Measurements from ENCODE around the gene SNX30.

SNX30 gene

GRCh38 chr9:112861638-112862555 lies 111.3 kb downstream of the SNX30 start:
- no peak for DNase-seq

- no peak for DNase-seq
Observed at GRCh38 chr9:112863214-112863613, 112.7 kb downstream of the SNX30 start.

GRCh38 chr9:112863746-112864145 lies 113.2 kb downstream of the SNX30 start:
- no peak for DNase-seq

GRCh38 chr9:112864403-112864802 lies 113.8 kb downstream of the SNX30 start:
- no peak for DNase-seq

- DNase-seq = no peak
Observed at GRCh38 chr9:112864982-112865381, 114.4 kb downstream of the SNX30 start.

- no peak for DNase-seq
Observed at GRCh38 chr9:112866662-112867274, 116.2 kb downstream of the SNX30 start.

GRCh38 chr9:112867275-112867991 lies 116.9 kb downstream of the SNX30 start:
- no peak for DNase-seq

- no peak for DNase-seq
Observed at GRCh38 chr9:112868461-112868860, 117.9 kb downstream of the SNX30 start.

GRCh38 chr9:112869041-112869529 lies 118.5 kb downstream of the SNX30 start:
- no peak for DNase-seq

GRCh38 chr9:112869917-112870316 lies 119.4 kb downstream of the SNX30 start:
- no peak for DNase-seq

GRCh38 chr9:112870556-112870955 lies 120.0 kb downstream of the SNX30 start:
- DNase-seq = no peak

GRCh38 chr9:112872019-112872418 lies 121.5 kb downstream of the SNX30 start:
- no peak for DNase-seq

GRCh38 chr9:112873773-112874405 lies 123.3 kb downstream of the SNX30 start:
- no peak for DNase-seq

- DNase-seq = no peak
Observed at GRCh38 chr9:112878752-112879151, 128.2 kb downstream of the SNX30 start.

GRCh38 chr9:112880650-112881049 lies 130.1 kb downstream of the SNX30 start:
- no peak for DNase-seq

- DNase-seq = no peak
Observed at GRCh38 chr9:112881331-112881730, 130.8 kb downstream of the SNX30 start.

- DNase-seq = no peak
Observed at GRCh38 chr9:112884101-112884500, 133.5 kb downstream of the SNX30 start.

GRCh38 chr9:112884721-112885120 lies 134.2 kb downstream of the SNX30 start:
- DNase-seq = no peak

GRCh38 chr9:112885324-112885723 lies 134.8 kb downstream of the SNX30 start:
- no peak for DNase-seq

- no peak for DNase-seq
Observed at GRCh38 chr9:112886351-112886750, 135.8 kb downstream of the SNX30 start.

GRCh38 chr9:112887381-112887780 lies 136.8 kb downstream of the SNX30 start:
- DNase-seq = no peak

- no peak for DNase-seq
Observed at GRCh38 chr9:112890106-112891081, 139.8 kb downstream of the SNX30 start, which contains the start of gene SLC46A2. Gene SLC46A2, minus strand, starts transcription at chr9:112890876. Its CDS starts 195 bp downstream, at chr9:112890681.
